GM18868 (cell line): ENCODE measurements around the gene TMA7.

ENCODE experiments used
- ATAC-seq: cut with Tn5 transposase; IDR thresholded peaks from one replicate; pipeline ENCODE4 v1.9.1; 2021; ENCODE audit warnings: mild to moderate bottlenecking, moderate library complexity; ENCODE audit not compliant: unreplicated experiment

The TMA7 gene

GRCh38 chr3:48408823-48409281 lies 31.2 kb upstream of the TMA7 start:
- no peak for ATAC-seq

GRCh38 chr3:48409291-48410201 lies 30.5 kb upstream of the TMA7 start:
- ATAC-seq = no peak

- no peak for ATAC-seq
These were observed 29.6 kb upstream of the TMA7 start for GRCh38 chr3:48410205-48411040.

- ATAC-seq = no peak
These were observed 28.9 kb upstream of the TMA7 start for GRCh38 chr3:48411041-48411588.

GRCh38 chr3:48411606-48412374 lies 28.3 kb upstream of the TMA7 start:
- ATAC-seq = no peak

GRCh38 chr3:48412375-48413001 lies 27.6 kb upstream of the TMA7 start:
- ATAC-seq = no peak

GRCh38 chr3:48413086-48413485 lies 27.0 kb upstream of the TMA7 start:
- no peak for ATAC-seq

- ATAC-seq = no peak
These were observed 26.4 kb upstream of the TMA7 start for GRCh38 chr3:48413611-48414010.

GRCh38 chr3:48414376-48415250 lies 25.4 kb upstream of the TMA7 start:
- ATAC-seq = no peak

GRCh38 chr3:48415251-48415953 lies 24.7 kb upstream of the TMA7 start:
- no peak for ATAC-seq

GRCh38 chr3:48416091-48416505 lies 24.0 kb upstream of the TMA7 start:
- ATAC-seq = no peak

GRCh38 chr3:48416546-48416945 lies 23.5 kb upstream of the TMA7 start:
- ATAC-seq = no peak

- no peak for ATAC-seq
These were observed 22.4 kb upstream of the TMA7 start for GRCh38 chr3:48417529-48418108.

- no peak for ATAC-seq
These were observed 21.9 kb upstream of the TMA7 start for GRCh38 chr3:48418140-48418539.

- no peak for ATAC-seq
These were observed 21.4 kb upstream of the TMA7 start for GRCh38 chr3:48418651-48419050.

GRCh38 chr3:48419149-48419548 lies 20.9 kb upstream of the TMA7 start:
- no peak for ATAC-seq

GRCh38 chr3:48419597-48419996 lies 20.5 kb upstream of the TMA7 start:
- no peak for ATAC-seq

- no peak for ATAC-seq
These were observed 19.5 kb upstream of the TMA7 start for GRCh38 chr3:48420561-48420960.
